T47D (cell line): ENCODE measurements around the gene ITGAD.

Experiments
- DNase-seq, 2 experiments: peaks; one replicate each; pipeline versions ENCODE4 v3.0.0 to v3.0.0-alpha.2; 2011 to 2012; ENCODE audit warnings: low read depth in 1 of 2, low spot score in 1 of 2
- JUND ChIP-seq: IDR thresholded peaks from 2 replicates; pipeline ENCODE4 v1.6.1; 2012; ENCODE audit warnings: low read depth
- in situ Hi-C: cut with HindIII; loops from 2 replicates; pipeline ENCODE4 v1.10.0; 2016; ENCODE audit warnings: low sequenced_read_pairs, low pct_unique_long_range_greater_than_20kb

The ITGAD gene

DNA sequence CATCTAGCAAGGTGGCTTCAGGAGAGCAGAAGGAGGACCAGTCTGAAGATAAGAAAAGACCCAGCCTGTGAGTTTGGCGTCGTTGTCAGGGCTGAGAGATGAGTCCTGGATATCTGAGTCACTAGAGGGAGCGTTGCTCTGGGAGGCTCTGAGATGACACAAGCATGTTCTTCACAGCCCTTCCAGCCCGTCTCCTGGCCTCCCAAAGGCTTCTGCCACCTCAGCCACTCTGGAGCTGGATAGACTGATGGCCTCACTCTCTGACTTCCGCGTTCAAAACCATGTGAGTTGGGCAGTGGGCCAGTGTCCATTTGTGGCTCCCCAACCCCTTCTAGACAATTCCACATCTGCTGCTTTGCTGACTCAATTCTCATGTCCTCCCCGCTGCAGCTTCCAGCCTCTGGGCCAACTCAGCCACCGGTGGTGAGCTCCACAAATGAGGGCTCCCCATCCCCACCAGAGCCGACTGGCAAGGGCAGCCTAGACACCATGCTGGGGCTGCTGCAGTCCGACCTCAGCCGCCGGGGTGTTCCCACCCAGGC, 81.1 kb downstream of the ITGAD start:
- no peak for TF ChIP-seq JUND
- in situ Hi-C loops = no loop called here
- DNase-seq = no peak

DNA sequence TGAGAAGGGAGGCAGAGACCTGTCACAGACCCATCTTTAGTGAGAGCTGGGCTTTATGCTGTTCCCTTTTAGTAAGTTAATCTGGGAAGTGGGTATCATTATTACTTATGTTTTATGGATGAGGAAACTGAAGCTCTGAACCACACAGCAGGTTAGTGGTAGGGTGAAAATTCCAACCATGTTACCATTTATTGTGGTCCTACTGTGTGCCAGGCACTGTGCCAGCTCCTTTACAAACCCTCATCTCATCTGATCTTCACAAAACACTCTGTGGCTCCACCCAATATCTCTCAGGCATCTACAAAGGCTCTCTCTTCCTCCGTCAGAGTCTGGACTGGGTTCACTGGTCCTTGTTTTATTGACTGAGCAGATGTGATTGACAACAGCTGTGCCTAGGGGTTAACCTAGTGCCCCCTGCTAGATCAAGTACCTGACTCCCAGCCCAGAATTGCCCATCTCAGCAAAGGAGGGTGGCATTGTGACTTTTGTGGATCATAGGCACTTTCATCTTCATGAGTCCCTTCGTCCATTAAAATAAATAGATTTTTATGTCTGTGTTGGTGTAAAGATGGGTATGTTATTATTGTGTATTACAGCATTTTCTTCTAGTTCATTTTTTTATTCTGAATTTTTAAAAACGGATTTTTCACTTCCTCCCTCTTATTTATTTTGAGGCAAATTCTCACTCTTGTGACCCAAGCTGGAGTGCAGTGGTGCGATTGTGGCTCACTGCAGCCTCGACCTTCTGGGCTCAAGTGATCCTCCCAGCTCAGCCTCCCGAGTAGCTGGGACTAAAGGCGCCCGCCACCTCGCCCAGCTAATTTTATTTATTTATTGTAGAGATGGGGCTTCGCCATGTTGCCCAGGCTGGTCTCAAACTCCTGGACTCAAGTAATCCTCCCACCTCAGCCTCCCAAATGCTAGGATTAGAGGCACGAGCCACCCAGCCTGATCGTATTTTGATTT, 81.9 kb downstream of the ITGAD start:
- TF ChIP-seq JUND = no peak
- no peak for DNase-seq
- in situ Hi-C loops = no loop called here

DNA sequence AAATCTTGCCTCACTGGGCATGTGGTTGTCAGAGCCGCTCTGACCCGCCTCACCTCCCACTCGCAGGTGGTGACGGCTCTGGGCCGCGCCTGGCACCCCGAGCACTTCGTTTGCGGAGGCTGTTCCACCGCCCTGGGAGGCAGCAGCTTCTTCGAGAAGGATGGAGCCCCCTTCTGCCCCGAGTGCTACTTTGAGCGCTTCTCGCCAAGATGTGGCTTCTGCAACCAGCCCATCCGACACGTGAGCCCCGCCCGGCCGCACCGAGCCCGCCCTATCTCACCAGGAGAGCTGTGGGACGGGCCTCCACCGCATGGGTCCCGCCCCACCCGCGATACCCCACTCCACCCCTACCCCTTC, 82.8 kb downstream of the ITGAD start:
- no peak for TF ChIP-seq JUND

More for the DNA sequence above, 82.8 kb downstream of the ITGAD start:
- in situ Hi-C loops = no loop called here
- DNase-seq = no peak
